Measurements from ENCODE around the gene GXYLT2. TPM values are rescaled to one million over a fixed set of nuclear protein-coding genes. Genes with fewer than 3 reads are reported as not detected.
A peak's percentile ranks its signal among the peaks of the same experiment; 100 is the strongest.

The GXYLT2 gene
- polyA plus RNA-seq, 1 experiment = 42.5 TPM

GRCh38 chr3:72892081-72892775, 4.4 kb downstream of the GXYLT2 start:
- POLR2A ChIA-PET = interaction anchor here (0.7 to 1.5 kb wide), 3 partner anchors 44 to 397 kb away, joined by 3 to 5 read pairs (median 3); partner anchors contain the start of genes PPP4R2 and SHQ1
- no peak for TF ChIP-seq CTCF (IDR thresholded peaks at IDR 0.05; ENCODE audit: low read depth, low read length)
- no peaks in the 10 kb centered on the region for H3K9me3 ChIP-seq (ENCODE audit: control insufficient read depth, insufficient read depth, low read length)
- H3K27ac ChIP-seq (ENCODE audit: low read depth, low read length) = peak overlapping the region; percentile 100
- peak; percentile 77 for DNase-seq (ENCODE audit: low read depth, low spot score)
- no peaks in the 10 kb centered on the region for H3K27me3 ChIP-seq (ENCODE audit: control insufficient read depth, insufficient read depth, low read length)
- CTCF ChIA-PET = interaction anchor here (0.5 to 1.2 kb wide), 5 partner anchors 9 to 163 kb away, joined by 3 to 6 read pairs (median 3); no protein-coding TSS in a partner anchor
- no peak overlapping the region for H3K4me3 ChIP-seq (ENCODE audit: low read depth, low read length)

GRCh38 chr3:72892870-72893269, 5.0 kb downstream of the GXYLT2 start:
- Histone ChIP-seq H3K27me3 (ENCODE audit: control insufficient read depth, insufficient read depth, low read length) (no peaks in the 10 kb centered on the region), H3K27ac (ENCODE audit: low read depth, low read length) (peak overlapping the region; percentile 100), H3K9me3 (ENCODE audit: control insufficient read depth, insufficient read depth, low read length) (no peaks in the 10 kb centered on the region), H3K4me3 (ENCODE audit: low read depth, low read length) (no peak overlapping the region)
- POLR2A ChIA-PET = no interaction called here
- TF ChIP-seq CTCF (IDR thresholded peaks at IDR 0.05; ENCODE audit: low read depth, low read length) = peak; percentile 43
- no peak for DNase-seq (ENCODE audit: low read depth, low spot score)
- CTCF ChIA-PET = interaction anchor here (1.0 kb wide), 2 partner anchors 8 to 42 kb away, joined by 3 to 4 read pairs; no protein-coding TSS in a partner anchor

GRCh38 chr3:72894976-72895552, 7.2 kb downstream of the GXYLT2 start:
- POLR2A ChIA-PET = interaction anchor here (0.5 kb wide), 1 partner anchor 172 kb away, joined by 5 read pairs; no protein-coding TSS in a partner anchor
- TF ChIP-seq CTCF (IDR thresholded peaks at IDR 0.05; ENCODE audit: low read depth, low read length) = no peak
- no peak for DNase-seq (ENCODE audit: low read depth, low spot score)
- Histone ChIP-seq H3K27ac (ENCODE audit: low read depth, low read length) (no peak overlapping the region), H3K27me3 (ENCODE audit: control insufficient read depth, insufficient read depth, low read length) (no peaks in the 10 kb centered on the region), H3K9me3 (ENCODE audit: control insufficient read depth, insufficient read depth, low read length) (no peaks in the 10 kb centered on the region), H3K4me3 (ENCODE audit: low read depth, low read length) (no peak overlapping the region)
- CTCF ChIA-PET = no interaction called here

- no peak for TF ChIP-seq CTCF (IDR thresholded peaks at IDR 0.05; ENCODE audit: low read depth, low read length)
- no peaks in the 10 kb centered on the region for H3K9me3 ChIP-seq (ENCODE audit: control insufficient read depth, insufficient read depth, low read length)
- no peaks in the 10 kb centered on the region for H3K27me3 ChIP-seq (ENCODE audit: control insufficient read depth, insufficient read depth, low read length)
- no peak overlapping the region for H3K4me3 ChIP-seq (ENCODE audit: low read depth, low read length)
- peak overlapping the region; percentile 55 for H3K27ac ChIP-seq (ENCODE audit: low read depth, low read length)
- no peak for DNase-seq (ENCODE audit: low read depth, low spot score)
- POLR2A ChIA-PET = interaction anchor here (0.9 to 1.0 kb wide), 2 partner anchors 9 to 11 kb away, joined by 3 read pairs; partner anchors contain the start of gene GXYLT2
- CTCF ChIA-PET = interaction anchor here (1.6 to 2.0 kb wide), 2 partner anchors 46 to 188 kb away, joined by 4 to 11 read pairs; no protein-coding TSS in a partner anchor
These were observed 9.3 kb downstream of the GXYLT2 start for GRCh38 chr3:72896996-72897757.

All from AG04450 (cell line).